ENCODE data around the gene CDH13.

Gene CDH13

DNA sequence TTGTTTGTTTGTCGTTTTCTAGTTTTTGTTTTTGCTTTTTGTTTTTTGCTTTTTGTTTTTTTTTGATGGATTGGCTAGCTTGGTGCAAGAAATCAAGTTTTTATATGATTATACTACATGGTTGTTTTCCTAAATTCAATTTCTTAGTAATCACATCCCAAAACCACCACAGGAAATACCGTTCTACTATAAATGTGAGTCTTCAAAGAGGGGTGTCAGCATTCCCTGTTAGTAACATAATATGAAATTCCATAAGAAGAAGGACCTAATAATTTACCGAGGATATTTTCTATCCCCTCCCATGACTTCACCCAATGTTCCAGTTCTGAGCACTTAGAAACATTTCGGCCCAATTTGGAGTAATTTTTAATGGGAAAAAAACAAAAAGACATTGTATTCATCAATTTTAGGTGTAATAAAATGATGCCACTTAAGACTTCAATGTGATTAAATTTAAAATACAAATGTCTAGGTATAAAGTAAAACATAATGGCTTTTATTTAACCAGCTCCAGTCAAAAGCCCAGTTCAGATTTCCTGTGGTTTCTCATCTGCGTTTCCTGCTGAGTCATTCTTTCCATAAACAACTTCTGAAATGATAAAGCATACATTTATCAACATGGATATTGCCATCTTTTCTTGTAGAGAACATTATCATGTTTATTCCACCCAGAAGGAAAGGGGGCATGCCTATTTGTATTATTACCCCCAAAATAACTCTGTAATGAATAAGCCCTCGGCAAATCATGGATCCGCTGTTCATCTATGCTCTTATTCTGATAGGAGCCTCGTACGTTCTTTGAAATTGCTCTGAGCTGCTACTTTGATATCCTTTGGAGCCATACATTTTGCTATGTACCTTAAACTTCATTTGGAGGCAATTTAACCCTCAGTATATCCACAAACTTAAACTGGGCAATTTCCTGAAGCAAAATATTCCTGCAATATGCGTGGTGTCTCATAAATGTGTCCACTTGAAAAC, 1209.1 kb downstream of the CDH13 start:
- no peak for DNase-seq

DNA sequence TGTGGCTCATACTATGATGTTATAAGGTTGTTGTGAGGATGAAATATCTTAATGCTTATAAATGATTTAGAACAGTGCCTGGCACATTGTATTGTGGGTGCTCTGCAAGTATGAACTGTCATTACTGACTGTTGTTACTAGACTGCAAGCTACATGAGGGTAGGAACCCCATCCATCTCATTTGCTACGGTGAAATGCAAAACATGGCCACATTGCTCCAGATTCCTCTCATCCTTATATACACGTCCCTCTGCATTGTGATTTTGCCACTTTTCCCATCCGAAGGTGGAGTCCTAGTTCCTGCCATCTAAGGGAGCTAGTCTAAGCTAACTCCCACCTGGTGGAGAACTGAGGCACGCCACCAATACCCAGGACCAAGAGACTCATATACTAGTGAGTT, 1210.8 kb downstream of the CDH13 start:
- no peak for DNase-seq

DNA sequence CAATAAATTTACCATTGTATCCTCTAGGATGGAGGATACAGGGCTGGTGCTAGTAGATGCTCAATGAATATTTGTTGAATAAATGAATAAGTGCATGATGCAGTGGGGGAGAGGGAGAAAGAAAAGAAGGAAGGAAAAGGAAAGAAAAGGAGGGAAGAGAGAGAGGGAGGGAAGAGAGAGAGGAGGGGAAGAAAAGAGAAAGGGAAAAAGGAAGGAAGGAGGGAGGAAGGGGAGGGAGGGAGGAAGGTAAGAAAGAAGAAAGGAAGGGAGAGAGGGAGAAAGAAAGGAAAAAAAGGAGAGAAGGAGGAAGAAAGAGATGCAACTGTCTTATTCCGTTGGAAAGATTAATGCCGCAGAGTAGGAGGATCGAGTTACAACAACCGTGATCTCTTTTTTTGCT, 1211.4 kb downstream of the CDH13 start:
- no peak for DNase-seq

DNA sequence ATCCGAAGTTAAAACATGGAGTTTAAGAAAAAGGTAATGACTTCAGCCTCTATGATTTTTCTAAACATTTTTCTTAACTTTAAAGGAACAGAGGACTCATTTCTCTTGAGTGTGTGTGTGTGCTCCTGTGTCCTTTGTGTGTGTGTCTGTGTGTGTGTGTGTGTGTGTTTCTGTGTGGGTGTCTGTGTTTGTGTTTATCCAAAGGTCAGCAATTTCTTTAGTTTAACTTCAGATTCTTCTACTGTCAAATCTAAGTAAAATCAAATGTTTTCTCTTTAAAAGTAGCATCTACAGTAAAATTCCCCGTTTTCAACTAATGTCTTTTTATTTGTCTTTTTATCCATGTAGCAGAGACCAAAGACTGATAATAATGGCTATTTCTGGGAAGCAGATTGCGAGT, 1212.8 kb downstream of the CDH13 start:
- no peak for DNase-seq

DNA sequence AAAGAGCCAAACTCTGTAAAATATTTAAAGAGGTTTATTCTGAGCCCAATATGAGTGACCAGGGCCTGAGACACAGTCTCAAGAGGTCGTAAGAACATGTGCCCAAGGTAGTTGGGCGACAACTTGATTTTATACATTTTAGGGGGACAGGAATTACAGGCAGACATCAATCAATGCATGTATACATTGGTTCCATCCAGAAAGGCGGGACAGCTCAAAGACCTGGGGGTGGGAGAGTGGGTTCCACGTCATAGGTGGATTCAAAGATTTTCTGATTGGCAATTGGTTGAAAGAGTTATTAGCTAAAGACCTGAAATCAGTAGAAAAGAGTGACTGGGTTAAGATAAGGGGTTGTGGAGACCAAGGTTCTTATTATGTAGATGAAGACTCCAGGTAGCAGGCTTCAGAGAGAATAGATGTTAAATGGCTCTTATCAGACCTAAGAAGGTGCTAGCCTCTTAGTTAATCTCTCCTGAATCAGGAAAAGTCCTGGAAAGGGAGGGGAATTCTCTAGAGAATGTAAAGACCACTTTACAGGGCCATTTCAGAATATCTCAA, 1213.4 kb downstream of the CDH13 start:
- DNase-seq: no peak

DNA sequence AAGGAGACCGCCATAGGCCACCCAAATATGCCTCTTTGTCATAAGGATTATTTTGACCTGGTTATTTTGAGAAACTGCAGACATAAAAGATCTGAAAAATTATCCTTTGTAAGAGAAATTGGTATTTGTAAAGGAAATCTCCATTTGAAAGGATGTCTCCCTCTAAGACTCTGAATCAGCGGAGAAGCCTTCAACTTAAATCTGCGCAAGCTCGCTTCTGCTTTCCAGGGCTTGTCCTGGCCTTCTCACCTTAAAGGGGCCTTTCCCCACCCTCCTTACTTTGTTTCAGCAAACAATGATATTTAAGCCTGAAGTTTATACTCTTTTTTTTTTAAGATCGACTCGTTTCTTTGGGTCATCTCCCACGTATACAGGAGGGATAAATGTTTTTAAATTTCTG, 1215.5 kb downstream of the CDH13 start:
- DNase-seq: no peak

DNA sequence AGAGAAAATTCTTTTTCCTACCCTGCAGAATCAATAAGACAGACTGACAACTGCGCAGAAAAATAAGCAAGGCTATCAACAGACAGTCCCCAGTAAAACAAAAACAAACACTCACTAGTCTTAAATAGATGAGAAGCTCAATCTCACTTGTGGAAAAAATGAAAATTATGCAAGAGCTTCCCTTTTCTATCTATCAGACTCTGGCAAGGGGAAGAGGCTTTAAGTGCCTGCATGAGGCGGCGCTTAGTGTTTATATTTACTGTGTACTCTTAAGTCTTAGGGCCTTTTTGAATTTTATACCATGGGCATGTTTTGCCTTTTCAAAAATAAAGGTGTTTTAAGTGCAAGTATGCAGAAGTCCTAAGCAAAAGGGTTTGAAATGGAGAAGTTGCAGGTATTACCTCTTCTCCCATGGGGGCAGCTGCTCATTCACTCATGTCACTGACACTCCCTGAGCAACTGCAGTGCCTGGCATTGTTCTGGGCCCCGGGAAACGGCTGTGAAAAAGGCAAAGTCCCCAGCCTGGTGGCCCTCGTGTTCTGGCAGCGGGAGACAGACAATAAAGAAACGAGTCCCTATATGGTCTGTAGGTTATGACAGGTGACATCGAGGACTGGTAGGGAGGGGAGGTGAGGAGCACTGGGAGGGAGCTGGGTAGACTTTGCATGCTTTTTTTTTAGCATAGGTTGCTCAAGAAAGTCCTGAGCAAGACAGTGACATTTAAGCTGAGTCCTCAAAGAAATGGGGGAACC, 1216.2 kb downstream of the CDH13 start:
- DNase-seq: no peak

DNA sequence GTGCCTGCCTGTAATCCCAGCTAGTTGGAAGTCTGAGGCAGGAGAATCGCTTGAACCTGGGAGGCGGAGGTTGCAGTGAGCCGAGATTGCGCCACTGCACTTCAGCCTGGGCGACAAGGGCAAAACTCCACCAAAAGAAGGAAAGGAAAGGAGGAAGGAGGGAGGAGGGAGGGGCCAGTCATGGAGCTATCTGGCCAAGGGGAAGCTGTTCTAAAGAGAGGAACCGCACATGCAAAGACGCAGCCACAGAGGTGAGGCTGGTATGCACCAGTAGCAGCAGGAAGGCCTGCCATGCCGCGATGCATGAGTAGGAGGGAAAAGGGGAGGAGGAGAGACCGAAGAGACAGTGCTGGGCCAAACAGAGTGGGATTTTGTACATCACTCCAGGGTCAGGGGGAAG, 1216.9 kb downstream of the CDH13 start:
- DNase-seq: no peak

DNA sequence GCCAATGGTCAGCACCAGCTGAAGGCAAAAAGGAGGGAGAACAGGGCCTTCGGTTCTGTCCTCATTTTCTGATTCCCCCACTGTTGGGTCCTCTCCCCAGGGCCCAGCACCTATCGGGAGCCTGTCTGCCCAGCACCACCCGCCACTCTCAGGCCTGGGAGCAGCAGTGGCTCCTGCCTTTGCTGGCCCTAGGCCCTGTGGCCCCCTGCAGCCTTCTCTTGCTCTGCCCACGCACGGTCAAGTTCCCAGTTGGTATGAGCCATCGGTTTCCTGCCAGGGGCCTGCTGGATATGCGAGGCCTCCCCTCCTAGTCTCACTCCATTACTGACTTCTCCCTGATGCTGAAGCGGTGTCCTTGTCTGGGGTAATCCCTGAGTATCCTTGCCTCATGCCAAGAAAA, 1218.5 kb downstream of the CDH13 start:
- DNase-seq: no peak

DNA sequence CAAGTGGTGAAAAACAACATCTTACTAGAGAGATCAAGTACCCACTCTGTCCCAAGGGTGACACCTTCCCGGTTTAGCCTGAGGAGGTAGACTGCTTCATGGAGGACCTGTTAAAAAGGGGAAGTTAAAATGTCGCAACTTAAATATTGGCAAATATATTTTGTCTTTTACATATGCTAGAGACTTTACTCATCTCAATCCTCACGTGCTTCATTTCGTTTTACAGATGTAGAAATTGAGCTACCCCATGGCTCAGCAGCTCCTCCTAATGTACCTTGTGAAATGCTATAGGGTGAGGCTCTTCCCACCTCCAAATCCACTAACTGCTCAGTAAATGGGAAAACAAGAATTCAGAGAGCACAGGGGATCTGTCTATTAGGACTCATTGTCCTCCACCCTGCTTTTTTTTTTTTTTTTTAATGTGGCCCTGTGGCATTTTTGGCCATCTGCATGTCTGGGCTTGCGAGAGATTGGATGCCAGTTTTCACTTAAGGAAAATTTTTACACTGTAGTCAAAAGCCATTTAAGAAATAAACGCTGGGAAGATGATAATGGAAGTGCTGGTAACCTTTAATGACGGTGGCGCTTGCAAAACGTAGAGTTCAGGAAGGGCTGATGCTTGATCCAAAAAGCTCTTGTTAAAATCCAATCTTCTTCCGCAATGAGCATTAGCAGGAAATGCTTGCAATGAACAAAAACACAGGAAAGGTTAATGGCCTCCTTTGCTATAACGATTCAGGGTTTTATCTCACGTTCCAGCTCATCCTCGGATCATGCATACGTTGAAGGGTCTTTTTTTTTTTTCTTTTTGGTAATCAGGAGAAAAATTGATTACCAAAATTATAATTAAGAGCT, 1220.8 kb downstream of the CDH13 start:
- no peak for DNase-seq

DNA sequence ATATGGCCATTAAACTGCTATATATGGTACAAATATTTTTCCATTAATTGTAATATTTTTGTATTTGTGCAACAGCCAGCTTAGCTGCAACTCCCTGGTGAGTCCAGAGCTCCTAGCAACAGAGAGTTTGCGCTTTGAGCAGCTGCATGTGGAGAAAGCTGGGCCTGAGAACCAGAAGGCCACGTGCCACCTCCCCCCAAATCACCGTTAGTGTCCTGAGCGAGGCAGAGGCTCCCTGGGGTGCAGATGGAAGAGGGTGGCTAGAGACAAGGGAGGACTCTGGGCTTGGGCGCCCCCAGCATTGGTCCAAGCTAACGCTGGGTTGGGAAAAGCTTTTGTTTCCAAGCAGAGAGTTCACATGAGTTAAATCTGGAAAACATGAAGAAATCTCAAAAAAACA, 1222.7 kb downstream of the CDH13 start:
- DNase-seq: no peak
